ENCODE results near the gene MED16.
"Not testable (repeated sequence)": the region's sequence is repeated elsewhere in the genome, so short reads cannot be mapped to it uniquely, and the experiment has no call there.

MED16 gene

GRCh38 chr19:825897-826644 is 66.9 kb downstream of the MED16 start:
- no peak for DNase-seq (ENCODE audit: low read depth)

- DNase-seq (ENCODE audit: low read depth): no peak
Observed at GRCh38 chr19:824885-825284, 68.1 kb downstream of the MED16 start.

- DNase-seq (ENCODE audit: low read depth): no peak
Observed at GRCh38 chr19:823565-824121, 69.3 kb downstream of the MED16 start.

GRCh38 chr19:821825-822503 is 71.0 kb downstream of the MED16 start, which contains the start of gene PLPPR3:
Gene PLPPR3, minus strand, starts transcription at chr19:821955. Its CDS starts 396 bp downstream, at chr19:821559.
- DNase-seq (ENCODE audit: low read depth): no peak

- DNase-seq (ENCODE audit: low read depth): no peak
Observed at GRCh38 chr19:821231-821824, 71.7 kb downstream of the MED16 start.

GRCh38 chr19:820212-820611 is 72.8 kb downstream of the MED16 start:
- not testable (repeated sequence) for DNase-seq (ENCODE audit: low read depth)
